Panc1 (cell line): Measurements from ENCODE around the gene DEPP1. TPM values are rescaled to one million over a fixed set of nuclear protein-coding genes. Genes with fewer than 3 reads are reported as not detected.

Experiments
- ATAC-seq: fragments of 200-7000 bp; cut with Tn5 transposase; 2 replicates; pipeline ENCODE4 v1.9.1; 2020; ENCODE audit warnings: mild to moderate bottlenecking, moderate library complexity
- BruUV-seq: library from RNA; stranded (reverse); fragments of 400-500 nt; replicated peaks from 2 replicates; lab custom pipeline; 2021; lab: Mats Ljungman, UMichigan
- CTCF ChIA-PET: fragments of 300-600 bp; sonication (Branson Sonifier 250); formaldehyde crosslinking; loops from one replicate; lab custom pipeline; 2022; ENCODE audit warnings: antibody characterized with exemption; lab: Charles Lee
- POLR2A ChIA-PET: fragments of 300-600 bp; sonication (Branson Sonifier 250); formaldehyde crosslinking; loops from one replicate; lab custom pipeline; 2022; ENCODE audit warnings: antibody characterized with exemption; lab: Charles Lee
- DNase-seq: peaks from one replicate; pipeline ENCODE4 v3.0.0-alpha.2; 2010; ENCODE audit warnings: low read depth, low spot score
- H3K27ac ChIP-seq: 2 replicates; pipeline ENCODE4 v1.5.1; 2011; ENCODE audit warnings: mild to moderate bottlenecking, low read length, inconsistent platforms
- H3K27me3 ChIP-seq: fragments of 200-500 bp; sonication (Bioruptor generic); 2 replicates; pipeline ENCODE4 v1.6.0; 2014; ENCODE audit warnings: low read length, inconsistent platforms; ENCODE audit not compliant: control insufficient read depth, insufficient read depth
- H3K36me3 ChIP-seq: fragments of 200-500 bp; sonication (Bioruptor generic); 2 replicates; pipeline ENCODE4 v1.5.1; 2014; ENCODE audit warnings: inconsistent platforms, mild to moderate bottlenecking, low read length, moderate library complexity; ENCODE audit not compliant: control insufficient read depth, insufficient read depth
- H3K4me1 ChIP-seq: 2 replicates; pipeline ENCODE4 v1.5.1; 2011; ENCODE audit warnings: inconsistent platforms, mild to moderate bottlenecking, low read length, moderate library complexity; ENCODE audit not compliant: control insufficient read depth, insufficient read depth
- H3K4me3 ChIP-seq, 2 experiments: 2 replicates each; pipeline ENCODE4 v1.5.1; 2011 to 2012; ENCODE audit warnings: low read depth in 2 of 2, low read length in 2 of 2, mild to moderate bottlenecking in 2 of 2, inconsistent platforms in 1 of 2, moderate library complexity in 1 of 2
- H3K9me3 ChIP-seq: fragments of 200-500 bp; sonication (Bioruptor generic); 2 replicates; pipeline ENCODE4 v1.5.1; 2014; ENCODE audit warnings: low read depth, mild to moderate bottlenecking, inconsistent platforms, low read length, moderate library complexity; ENCODE audit not compliant: control insufficient read depth, insufficient read depth
- POLR2AphosphoS5 ChIP-seq: IDR thresholded peaks from 2 replicates; pipeline ENCODE4 v1.6.1; 2012; ENCODE audit warnings: mild to moderate bottlenecking, low read depth, low read length, moderate library complexity
- REST ChIP-seq, 2 experiments: IDR thresholded peaks; 2 replicates each; pipeline ENCODE4 v1.6.1; 2011 to 2012; ENCODE audit warnings: low read depth in 2 of 2, control low read depth in 1 of 2, low read length in 1 of 2, mild to moderate bottlenecking in 1 of 2, moderate library complexity in 1 of 2; ENCODE audit not compliant: insufficient read depth in 1 of 2
- SIN3A ChIP-seq: IDR thresholded peaks from 2 replicates; pipeline ENCODE4 v1.6.1; 2012; ENCODE audit warnings: low read depth, mild to moderate bottlenecking, low read length, moderate library complexity, borderline replicate concordance; ENCODE audit not compliant: insufficient read depth
- TCF7L2 ChIP-seq: IDR thresholded peaks from 2 replicates; pipeline ENCODE4 v1.6.1; 2011; ENCODE audit warnings: mild to moderate bottlenecking, low read depth, low read length, inconsistent platforms
- in situ Hi-C: cut with HindIII; loops from 2 replicates; pipeline ENCODE4 v1.10.0; 2016; ENCODE audit warnings: low sequenced_read_pairs, low pct_unique_long_range_greater_than_20kb
- intact Hi-C: fragments of 100-400 bp; cut with micrococcal nuclease; formaldehyde crosslinking; loops from one replicate; pipeline ENCODE4 v1.10.0; 2022; ENCODE audit not compliant: unreplicated experiment
- total RNA-seq: library from RNA; stranded (reverse); gene quantifications from one replicate; pipeline ENCODE4 v1.2.1, GENCODE V29; 2021; ENCODE audit not compliant: unreplicated experiment
- TF ChIP-seq, protein P1 (sequence below): fragments of 450-650 bp; IDR thresholded peaks from 2 replicates; pipeline ENCODE4 v1.5.1; 2017; ENCODE audit warnings: mild to moderate bottlenecking

The DEPP1 gene
- total RNA-seq, 1 experiment from 2014 or later = 16.6 TPM

DNA sequence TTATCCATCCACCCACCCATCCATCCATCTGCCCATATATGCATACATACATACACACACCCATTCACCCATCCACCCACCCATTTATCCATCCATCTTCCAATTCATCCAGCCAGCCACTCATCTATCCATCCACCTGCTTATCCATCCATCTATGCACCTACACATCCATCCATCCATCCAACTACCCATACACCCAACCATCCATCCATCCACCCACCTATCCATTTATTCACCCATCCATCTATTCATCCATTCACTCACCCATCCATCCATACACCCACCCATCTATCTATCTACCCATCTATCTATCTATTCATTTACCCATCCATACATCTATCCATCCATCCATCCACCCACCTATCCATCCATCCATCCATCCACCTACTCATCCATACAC, 50.1 kb downstream of the DEPP1 start:
- BruUV-seq = no TSS peak
- no peak for DNase-seq
- 0 out of 2 replicates have a peak, but pooled peaks cover 3% of the 10 kb centered on the region for H3K4me1 ChIP-seq
- in situ Hi-C loops = no loop called here
- H3K9me3 ChIP-seq = no peaks in the 10 kb centered on the region
- no peak overlapping the region for H3K27ac ChIP-seq
- no peak overlapping the region for H3K4me3 ChIP-seq
- no peak for ATAC-seq
- POLR2A ChIA-PET = no interaction called here
- TF ChIP-seq REST (IDR thresholded peaks at IDR 0.05; ENCODE audit: insufficient read depth in 1 of 2, low read depth in 2 of 2, low read length in 1 of 2) = no peak
- no peak for TF ChIP-seq TCF7L2
- TF ChIP-seq, protein P1, sequence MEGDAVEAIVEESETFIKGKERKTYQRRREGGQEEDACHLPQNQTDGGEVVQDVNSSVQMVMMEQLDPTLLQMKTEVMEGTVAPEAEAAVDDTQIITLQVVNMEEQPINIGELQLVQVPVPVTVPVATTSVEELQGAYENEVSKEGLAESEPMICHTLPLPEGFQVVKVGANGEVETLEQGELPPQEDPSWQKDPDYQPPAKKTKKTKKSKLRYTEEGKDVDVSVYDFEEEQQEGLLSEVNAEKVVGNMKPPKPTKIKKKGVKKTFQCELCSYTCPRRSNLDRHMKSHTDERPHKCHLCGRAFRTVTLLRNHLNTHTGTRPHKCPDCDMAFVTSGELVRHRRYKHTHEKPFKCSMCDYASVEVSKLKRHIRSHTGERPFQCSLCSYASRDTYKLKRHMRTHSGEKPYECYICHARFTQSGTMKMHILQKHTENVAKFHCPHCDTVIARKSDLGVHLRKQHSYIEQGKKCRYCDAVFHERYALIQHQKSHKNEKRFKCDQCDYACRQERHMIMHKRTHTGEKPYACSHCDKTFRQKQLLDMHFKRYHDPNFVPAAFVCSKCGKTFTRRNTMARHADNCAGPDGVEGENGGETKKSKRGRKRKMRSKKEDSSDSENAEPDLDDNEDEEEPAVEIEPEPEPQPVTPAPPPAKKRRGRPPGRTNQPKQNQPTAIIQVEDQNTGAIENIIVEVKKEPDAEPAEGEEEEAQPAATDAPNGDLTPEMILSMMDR = no peak
- no peak for TF ChIP-seq POLR2AphosphoS5
- TF ChIP-seq SIN3A = no peak
- intact Hi-C loops = no loop called here
- CTCF ChIA-PET = interaction anchor here (0.7 kb wide), 1 partner anchor 75 kb away, joined by 3 read pairs; no protein-coding TSS in a partner anchor
- H3K36me3 ChIP-seq = no peaks in the 10 kb centered on the region
- H3K27me3 ChIP-seq = no peaks in the 10 kb centered on the region

DNA sequence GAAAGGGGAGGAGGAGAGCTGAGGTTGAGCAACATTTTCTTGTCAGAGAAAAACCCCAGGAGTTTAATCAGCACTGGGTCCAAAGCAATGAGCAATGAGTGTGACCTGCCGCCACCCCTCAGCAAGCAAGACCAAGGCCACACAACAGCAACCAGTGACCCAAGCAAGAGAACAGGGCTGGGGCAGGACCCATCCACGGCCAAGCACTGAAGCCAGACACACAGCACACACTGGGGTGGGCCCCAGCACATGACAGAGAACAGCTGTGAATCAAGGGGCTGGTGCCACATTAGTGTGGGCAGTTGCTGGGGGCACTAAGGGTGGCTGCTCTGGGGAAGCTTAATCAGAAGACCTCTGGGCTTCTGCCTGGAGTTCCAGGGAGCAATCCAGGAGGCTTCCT, 51.3 kb downstream of the DEPP1 start:
- TF ChIP-seq POLR2AphosphoS5 (no peak), REST (IDR thresholded peaks at IDR 0.05; ENCODE audit: insufficient read depth in 1 of 2, low read depth in 2 of 2, low read length in 1 of 2) (no peak), SIN3A (no peak), TCF7L2 (no peak)
- TF ChIP-seq, protein P1 = no peak
- no peak for ATAC-seq
- in situ Hi-C loops = no loop called here
- no peak overlapping the region for H3K27ac ChIP-seq
- H3K9me3 ChIP-seq = no peaks in the 10 kb centered on the region
- H3K36me3 ChIP-seq = no peaks in the 10 kb centered on the region
- no TSS peak for BruUV-seq
- H3K4me3 ChIP-seq = no peak overlapping the region
- no peaks in the 10 kb centered on the region for H3K4me1 ChIP-seq
- ChIA-PET POLR2A (no interaction called here), CTCF (no interaction called here)
- intact Hi-C loops = no loop called here
- DNase-seq = no peak
- H3K27me3 ChIP-seq = no peaks in the 10 kb centered on the region
